GM19238 (cell line): Measurements from ENCODE around the gene CCPG1.
A peak's percentile ranks its signal among the peaks of the same experiment; 100 is the strongest.
"Not testable (repeated sequence)": the region's sequence is repeated elsewhere in the genome, so short reads cannot be mapped to it uniquely, and the experiment has no call there.

Experiments
- DNase-seq: peaks from one replicate; pipeline ENCODE4 v3.0.0; 2011; ENCODE audit warnings: low spot score; ENCODE audit not compliant: insufficient read length

The CCPG1 gene

GRCh38 chr15:55408012-55408928 lies at the start of gene CCPG1, which contains the start of gene PIERCE2:
CCPG1 (minus strand) TSS chr15:55408359; CDS start chr15:55389424, 18,935 bp downstream.
PIERCE2 (plus strand) TSS chr15:55408495; CDS start chr15:55408769, 274 bp downstream.
- DNase-seq = peak; percentile 78

- no peak for DNase-seq
These were observed 49.4 kb upstream of the CCPG1 start for GRCh38 chr15:55457401-55458022.

- DNase-seq = not testable (repeated sequence)
These were observed 38.9 kb upstream of the CCPG1 start for GRCh38 chr15:55447030-55447394.

GRCh38 chr15:55446379-55447029 lies 38.3 kb upstream of the CCPG1 start:
- DNase-seq = not testable (repeated sequence)

GRCh38 chr15:55445936-55446335 lies 37.8 kb upstream of the CCPG1 start:
- DNase-seq = not testable (repeated sequence)

GRCh38 chr15:55443141-55443540 lies 35.0 kb upstream of the CCPG1 start:
- not testable (repeated sequence) for DNase-seq

- peak; percentile 10 for DNase-seq
These were observed 27.0 kb upstream of the CCPG1 start for GRCh38 chr15:55434989-55435825.

GRCh38 chr15:55422089-55422488 lies 13.9 kb upstream of the CCPG1 start:
- DNase-seq = no peak

- DNase-seq = no peak
These were observed 12.2 kb upstream of the CCPG1 start for GRCh38 chr15:55420171-55420866.

- DNase-seq = not testable (repeated sequence)
These were observed 9.5 kb upstream of the CCPG1 start for GRCh38 chr15:55417678-55418077.

- not testable (repeated sequence) for DNase-seq
These were observed 817 bp upstream of the CCPG1 start for GRCh38 chr15:55408976-55409375.

GRCh38 chr15:55407498-55408011 lies 604 bp downstream of the CCPG1 start:
- no peak for DNase-seq

GRCh38 chr15:55403531-55403930 lies 4.6 kb downstream of the CCPG1 start:
- no peak for DNase-seq

- no peak for DNase-seq
These were observed 5.5 kb downstream of the CCPG1 start for GRCh38 chr15:55402707-55403106.

- no peak for DNase-seq
These were observed 6.3 kb downstream of the CCPG1 start for GRCh38 chr15:55401786-55402246.

- not testable (repeated sequence) for DNase-seq
These were observed 8.1 kb downstream of the CCPG1 start for GRCh38 chr15:55400050-55400449.

- no peak for DNase-seq
These were observed 9.9 kb downstream of the CCPG1 start for GRCh38 chr15:55398243-55398642.

- no peak for DNase-seq
These were observed 13.5 kb downstream of the CCPG1 start for GRCh38 chr15:55394694-55395093.

GRCh38 chr15:55389264-55389607 lies 18.9 kb downstream of the CCPG1 start:
- no peak for DNase-seq

GRCh38 chr15:55387027-55387426 lies 21.1 kb downstream of the CCPG1 start:
- DNase-seq = no peak
